ENCODE data around the gene SRI. TPM values are rescaled to one million over a fixed set of nuclear protein-coding genes. Genes with fewer than 3 reads are reported as not detected.
A peak's percentile ranks its signal among the peaks of the same experiment; 100 is the strongest.

SRI gene
- total RNA-seq, 1 experiment from 2014 or later, result 136 TPM

- Histone ChIP-seq H2AFZ (ENCODE audit: low read length) (no peak overlapping the region), H3K79me1 (ENCODE audit: insufficient read depth, low read depth, low read length, poor library complexity, severe bottlenecking) (no peaks in the 10 kb centered on the region), H3K9me3 (ENCODE audit: control insufficient read depth, low read depth, low read length) (no peaks in the 10 kb centered on the region), H2BK15ac (ENCODE audit: low read depth, low read length) (no peak overlapping the region), H3K14ac (ENCODE audit: insufficient read depth, low read length) (no peak overlapping the region), H3K27me3 (ENCODE audit: insufficient read depth, low read length) (no peaks in the 10 kb centered on the region), H3K23ac (ENCODE audit: insufficient read length, low read depth, low read length) (no peak overlapping the region), H4K91ac (ENCODE audit: insufficient read length, low read depth, low read length) (no peak overlapping the region), H3K9ac (ENCODE audit: extremely low read depth, insufficient read length, low read length) (no peak overlapping the region), H2BK12ac (ENCODE audit: insufficient read length, low read depth, low read length) (no peak overlapping the region), H3T11ph (ENCODE audit: low read length) (no peak overlapping the region), H4K5ac (ENCODE audit: insufficient read length, low read depth, low read length) (no peak overlapping the region), H4K8ac (replicated peaks; ENCODE audit: insufficient read length, low read depth, low read length) (no peak overlapping the region), H2BK20ac (ENCODE audit: low read depth, low read length, poor library complexity, severe bottlenecking) (no peak overlapping the region), H3K4me2 (ENCODE audit: insufficient read depth, insufficient read length, low read length) (peak overlapping the region; percentile 97), H3K23me2 (ENCODE audit: insufficient read length, low read depth, low read length, poor library complexity, severe bottlenecking) (peaks cover 15% of the 10 kb centered on the region), H3K4ac (ENCODE audit: low read depth, low read length) (no peak overlapping the region), H2BK5ac (ENCODE audit: insufficient read length, low read length) (no peak overlapping the region), H3K27ac (ENCODE audit: insufficient read length, low read depth, low read length) (no peak overlapping the region), H2AK5ac (ENCODE audit: insufficient read length, low read length) (no peak overlapping the region), H3K4me1 (ENCODE audit: insufficient read depth, low read length) (peaks cover 6% of the 10 kb centered on the region), H2BK120ac (ENCODE audit: low read depth, low read length, poor library complexity, severe bottlenecking) (no peak overlapping the region), H3K56ac (ENCODE audit: insufficient read length, low read depth, low read length) (no peak overlapping the region), H3K79me2 (ENCODE audit: insufficient read depth, low read length) (peaks cover 2% of the 10 kb centered on the region; the same call in 1 of the 2 replicates), H4K20me1 (ENCODE audit: control insufficient read depth, insufficient read depth, insufficient read length) (no peaks in the 10 kb centered on the region), H3K18ac (ENCODE audit: insufficient read length, low read depth, low read length) (no peak overlapping the region)
- H3K4me1 Mint-ChIP-seq, result peaks cover 44 to 52% of the 10 kb centered on the region in 2 experiments
- no peak for DNase-seq
- H3K4me3 Mint-ChIP-seq, result peak overlapping the region; percentile 84 to 96; a peak in 4 of 5 replicates
- no peaks in the 10 kb centered on the region; the same call in 1 of the 2 replicates for H3K27me3 Mint-ChIP-seq (ENCODE audit: low read depth)
- no peak for TF ChIP-seq CTCF (conservative IDR thresholded peaks at IDR 0.05)
- peaks cover 15 to 29% (median 24%) of the 10 kb centered on the region in 3 experiments; a peak in 6 of 7 replicates for H3K36me3 Mint-ChIP-seq (ENCODE audit: insufficient read depth in 1 of 3, low read depth in 3 of 3)
- peak overlapping the region in 1 of 3 experiments; percentile 59; a peak in 3 of 7 replicates for H3K27ac Mint-ChIP-seq
- no peaks in the 10 kb centered on the region; a peak in 1 of 5 replicates for H3K9me3 Mint-ChIP-seq
- no CpG with 5 or more reads among the region's 1 CpG for WGBS (ENCODE audit: extremely low coverage, insufficient read length, low lambda C conversion rate)
Measured at GRCh38 chr7:88217675-88218428, 2.0 kb downstream of the SRI start.
